NCI-H2227 (cell line): ENCODE results near the gene P4HB.

Source experiments
- DNase-seq: peaks from one replicate; lab custom pipeline; 2025; ENCODE audit not compliant: unreplicated experiment; lab: John Stamatoyannopoulos, UW

Gene P4HB

GRCh38 chr17:81832608-81833159 is 27.7 kb downstream of the P4HB start:
- peak; percentile 72 for DNase-seq

DNA sequence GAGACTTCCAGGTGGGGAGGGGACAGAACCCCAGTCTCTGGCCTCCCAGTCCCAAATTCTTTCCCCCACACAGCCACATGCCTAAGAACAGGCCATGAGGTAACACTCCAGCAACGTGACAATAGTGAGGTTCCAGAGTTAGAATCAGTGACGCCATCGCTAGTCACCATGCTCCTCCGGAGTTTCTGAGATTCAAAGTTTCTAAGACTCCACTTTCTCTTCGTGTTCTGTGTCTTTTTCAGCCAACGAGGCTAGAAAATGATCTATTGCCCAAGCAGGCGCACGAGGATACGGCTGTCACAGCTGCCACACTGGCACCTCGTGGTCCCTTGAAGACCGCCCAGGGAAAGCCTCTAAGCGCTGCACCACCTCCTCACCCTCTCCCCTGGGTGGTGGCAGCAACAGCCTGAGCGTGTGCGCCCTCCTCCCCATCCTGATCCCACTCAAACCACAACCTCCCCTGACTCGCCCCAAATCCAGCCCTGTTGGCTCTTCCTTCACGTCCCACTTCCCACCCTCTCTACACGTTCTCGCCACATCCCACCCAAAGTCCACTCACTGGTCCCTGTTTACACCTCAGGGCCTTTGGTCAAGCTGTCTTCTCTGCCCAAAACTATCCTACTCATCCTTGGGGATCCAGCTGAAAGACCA is 28.3 kb downstream of the P4HB start:
- peak; percentile 30 for DNase-seq

DNA sequence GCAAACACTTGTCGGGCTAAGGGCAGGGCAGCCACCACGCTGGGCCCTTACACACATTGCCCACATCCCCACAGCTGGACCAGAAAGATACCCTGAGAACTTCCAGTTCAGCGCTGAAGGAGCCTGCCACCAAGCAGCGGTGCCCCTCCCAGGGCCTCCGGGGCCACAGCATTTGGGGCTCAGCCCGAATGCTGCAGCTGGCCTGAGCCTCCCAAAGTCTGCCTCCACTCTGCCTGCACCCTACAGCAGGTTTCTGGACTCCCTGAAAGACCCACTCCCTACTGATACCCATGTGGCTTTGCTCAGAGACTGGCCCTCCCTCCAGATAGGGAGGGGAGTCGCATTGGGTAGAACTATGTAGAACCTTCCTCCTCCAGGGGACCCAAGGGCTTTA is 28.8 kb downstream of the P4HB start:
- DNase-seq: no peak

GRCh38 chr17:81829858-81830257 is 30.5 kb downstream of the P4HB start:
- no peak for DNase-seq

DNA sequence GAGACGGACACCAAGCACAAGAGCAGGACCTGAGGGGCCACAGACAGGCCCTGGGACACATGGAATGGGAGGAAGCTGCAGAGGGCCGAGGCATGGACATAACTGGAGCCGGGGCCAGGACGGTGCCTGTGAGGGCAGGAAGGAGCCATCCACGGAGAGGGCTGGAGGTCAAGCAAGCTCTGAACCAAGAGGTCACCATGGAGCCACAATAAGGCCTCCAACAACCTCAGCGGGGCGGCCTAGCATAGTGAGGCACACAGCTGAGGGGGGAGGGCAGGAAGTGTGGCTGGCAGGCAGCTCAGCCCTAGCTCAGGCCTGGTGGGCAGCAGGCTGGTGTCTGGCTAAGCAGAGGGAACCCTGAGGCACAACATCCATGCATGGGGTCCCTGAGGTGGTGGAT is 31.7 kb downstream of the P4HB start:
- no peak for DNase-seq

DNA sequence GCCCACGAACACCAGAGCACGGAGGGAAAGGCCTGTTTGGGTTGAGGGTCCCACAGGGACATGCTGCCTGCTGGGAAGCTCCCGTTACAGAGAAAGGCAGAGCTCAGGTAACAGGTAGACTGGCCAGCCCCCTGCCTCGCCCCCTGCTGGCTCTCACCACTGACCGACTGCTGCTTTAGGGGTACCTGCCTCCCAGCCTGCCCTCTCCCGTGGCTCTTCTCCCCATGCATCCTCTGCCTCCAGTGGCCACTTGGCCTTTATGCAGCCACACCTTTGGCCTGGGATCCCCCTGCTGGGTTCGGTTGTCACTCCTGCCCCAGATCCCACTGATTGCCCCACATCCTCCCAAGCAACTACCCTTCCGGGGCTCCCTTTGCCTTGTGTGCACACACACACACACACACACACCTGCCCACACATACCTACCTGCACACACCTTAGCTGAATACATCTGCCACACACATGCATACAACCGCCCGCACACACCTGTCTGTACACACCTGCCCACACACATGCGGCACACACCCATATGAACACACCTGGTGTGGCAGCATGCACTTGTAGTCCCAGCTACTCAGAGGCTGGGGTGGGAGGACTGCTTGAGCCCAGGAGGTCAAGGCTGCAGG is 34.4 kb downstream of the P4HB start:
- no peak for DNase-seq

GRCh38 chr17:81824595-81824994 is 35.7 kb downstream of the P4HB start:
- no peak for DNase-seq

DNA sequence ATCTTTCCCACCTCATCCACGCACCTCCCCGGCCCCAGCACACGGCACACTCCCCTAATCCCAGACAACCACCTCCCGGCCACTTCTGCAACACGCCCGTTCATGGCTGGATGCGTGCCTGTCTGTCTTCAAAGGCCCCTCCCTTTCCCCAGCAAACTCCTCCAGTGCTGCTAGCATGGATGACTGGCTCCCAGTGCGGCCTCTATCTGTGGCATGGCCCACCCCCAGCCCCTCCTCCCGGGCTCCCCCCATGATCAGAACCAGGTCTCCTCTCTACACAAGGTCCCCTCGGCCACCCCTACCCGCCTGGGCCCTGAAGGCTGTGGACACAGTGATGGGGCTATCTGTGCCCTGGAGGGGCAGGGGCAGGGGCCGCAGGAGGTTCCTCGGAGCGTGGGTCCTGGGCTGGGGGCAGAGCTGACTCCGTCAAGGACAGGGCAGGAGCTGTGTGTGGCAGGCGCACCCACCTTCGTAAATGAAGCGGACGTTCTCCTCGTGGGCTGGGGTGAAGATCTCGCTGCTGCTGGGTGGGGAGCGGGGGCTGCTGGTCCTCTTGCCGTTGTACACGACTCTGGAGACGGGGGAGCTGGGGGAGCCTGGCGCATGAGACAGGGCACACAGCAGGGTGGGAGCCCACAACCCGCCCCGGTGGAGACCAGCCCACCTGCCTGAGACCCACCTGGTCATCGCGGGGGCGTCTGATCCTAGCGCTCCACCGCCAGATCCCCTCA is 36.4 kb downstream of the P4HB start:
- DNase-seq: no peak

DNA sequence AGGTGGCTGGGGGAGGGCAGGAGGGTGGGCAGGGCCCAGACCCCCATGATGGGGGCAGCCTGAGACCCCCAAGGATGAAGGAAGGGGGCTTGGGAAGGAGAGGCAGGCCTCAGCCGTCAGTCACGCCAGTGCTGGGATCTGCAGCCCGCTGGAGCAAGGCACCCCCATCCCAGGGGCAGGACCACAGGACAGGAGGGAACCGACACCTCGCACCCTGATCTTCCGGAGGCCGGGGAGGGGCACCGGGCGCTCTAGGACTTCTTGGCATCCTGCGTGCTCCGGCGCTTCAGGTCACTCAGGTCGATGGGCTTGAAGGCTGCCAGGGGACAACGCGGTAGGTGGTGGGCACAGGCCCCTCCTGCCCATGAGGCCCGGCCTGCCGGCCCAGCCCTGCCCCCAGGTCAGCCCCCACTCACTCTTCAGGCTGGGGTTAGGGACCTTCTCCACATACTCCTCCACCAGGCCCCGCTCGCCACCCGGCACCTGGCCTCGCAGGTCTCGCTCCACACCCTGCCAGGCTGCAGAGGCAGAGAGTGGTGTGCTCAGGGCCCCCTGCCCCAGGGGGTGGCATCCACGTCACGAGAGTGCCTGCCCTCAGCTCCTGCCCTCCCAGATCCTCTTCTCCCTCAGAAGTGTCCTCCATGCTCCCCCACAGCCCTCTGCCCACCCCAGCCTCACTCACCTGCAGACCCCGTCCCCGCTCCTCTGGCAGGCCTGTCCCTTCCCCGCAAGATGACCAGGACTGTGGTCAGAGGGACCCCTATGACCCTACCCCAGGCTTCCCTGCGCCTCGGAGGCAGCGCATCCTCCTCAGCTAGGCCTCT is 37.1 kb downstream of the P4HB start:
- no peak for DNase-seq

DNA sequence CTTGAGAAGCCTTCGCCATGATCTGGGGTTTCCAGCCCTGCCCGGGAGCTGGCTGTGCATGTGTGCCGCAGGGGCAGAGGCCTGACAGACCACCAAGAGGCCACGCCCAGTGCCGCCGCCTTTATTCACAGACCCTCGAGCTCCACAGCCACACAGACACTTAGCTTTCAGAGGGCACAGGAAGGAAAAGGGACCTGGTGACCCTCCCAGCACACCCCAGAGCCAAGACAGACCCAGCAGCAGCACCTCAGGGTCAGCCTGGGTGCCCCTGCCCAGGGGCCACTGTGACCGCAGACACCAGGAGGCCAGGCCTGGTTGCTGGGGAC is 38.1 kb downstream of the P4HB start:
- no peak for DNase-seq

DNA sequence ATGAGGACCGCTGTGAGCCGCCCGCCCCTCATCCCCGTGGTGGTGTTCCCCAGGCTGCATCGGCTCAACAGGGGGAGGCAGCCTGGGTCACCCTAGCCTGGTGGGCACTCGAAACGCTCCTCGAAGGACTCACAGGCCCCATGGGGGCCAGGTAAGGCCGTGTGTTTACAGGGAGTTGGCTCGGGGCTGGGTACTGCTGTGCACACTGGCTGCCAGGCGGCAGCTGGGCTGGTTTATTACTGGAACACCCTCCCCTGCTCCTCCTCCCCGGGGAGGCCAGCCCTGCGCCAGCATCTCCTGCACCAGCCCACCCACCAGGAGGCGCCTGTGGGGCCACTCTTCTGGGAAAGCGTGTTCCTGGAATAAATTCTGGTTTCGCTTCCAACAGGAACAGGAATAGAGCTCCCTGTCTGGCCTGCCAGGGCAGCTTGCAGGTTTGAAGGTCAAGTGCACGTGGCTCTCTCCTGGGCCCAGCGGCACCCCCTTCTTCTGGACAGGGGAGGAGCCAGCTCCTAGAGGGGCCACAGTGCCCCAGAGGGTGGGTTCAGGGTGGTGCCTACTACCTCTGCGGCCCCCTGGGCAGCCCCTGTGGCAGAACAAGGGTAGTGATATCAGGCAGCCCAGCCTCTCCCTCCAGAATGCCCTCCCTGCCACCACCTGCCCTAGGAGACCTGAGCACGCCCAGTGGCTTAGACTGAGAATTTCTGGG is 38.6 kb downstream of the P4HB start:
- peak; percentile 43 for DNase-seq

DNA sequence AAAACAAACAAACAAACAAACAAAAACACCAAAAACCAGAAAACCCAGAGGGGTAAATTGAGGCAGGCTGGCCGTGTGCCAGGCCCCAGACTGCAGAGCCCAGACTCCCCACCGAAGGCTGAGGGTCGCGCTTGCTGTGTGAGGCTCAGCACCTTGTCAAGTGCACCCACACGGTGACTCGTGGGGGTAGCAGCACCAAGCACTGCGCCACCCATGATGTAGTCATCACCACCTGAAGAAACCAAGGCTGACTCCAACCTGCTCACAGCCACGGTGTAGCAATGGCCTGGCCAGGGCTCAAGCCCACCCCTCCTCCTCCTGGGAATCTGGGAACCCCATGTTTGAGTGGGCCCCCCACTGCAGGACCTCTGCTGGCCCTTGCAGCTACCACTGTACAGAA is 39.2 kb downstream of the P4HB start:
- DNase-seq: no peak

DNA sequence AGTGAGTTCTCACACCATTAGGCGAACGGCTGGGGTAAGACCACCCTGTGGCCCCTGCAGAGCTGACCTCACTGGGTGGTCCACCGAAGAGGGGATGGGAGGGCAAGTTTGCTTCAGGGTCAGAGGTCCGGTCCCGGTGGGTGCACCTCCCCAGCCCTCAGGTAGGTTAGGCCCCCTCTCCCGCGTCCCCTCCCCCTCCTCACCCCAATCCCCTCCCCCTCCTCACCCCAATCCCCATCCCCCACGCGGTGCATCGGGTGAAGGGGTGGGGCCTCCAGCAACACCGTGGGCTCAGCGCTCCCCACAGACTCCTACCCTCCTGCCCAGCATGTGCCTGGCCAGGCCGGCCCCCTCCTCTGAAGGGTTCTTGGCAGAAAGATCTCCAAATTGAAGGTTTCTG is 40.6 kb downstream of the P4HB start:
- no peak for DNase-seq

GRCh38 chr17:81817758-81818147 is 42.6 kb downstream of the P4HB start:
- no peak for DNase-seq

DNA sequence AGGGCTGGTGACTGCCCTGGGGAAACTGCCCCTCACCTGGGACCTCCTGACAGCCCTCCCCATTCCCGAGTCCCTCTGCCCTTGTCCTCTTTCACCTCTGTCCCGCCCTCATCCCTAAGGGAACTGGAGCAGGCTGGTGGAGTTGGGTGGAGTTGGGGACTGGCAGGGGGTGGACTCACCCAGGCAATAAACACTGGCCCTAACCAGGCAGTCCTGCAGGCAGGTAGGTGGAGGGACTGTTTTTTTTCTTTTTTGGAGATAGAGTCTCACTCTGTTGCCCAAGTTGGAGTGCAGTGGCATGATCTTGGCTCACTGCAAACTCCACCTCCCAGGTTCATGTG is 44.7 kb downstream of the P4HB start:
- DNase-seq: no peak

DNA sequence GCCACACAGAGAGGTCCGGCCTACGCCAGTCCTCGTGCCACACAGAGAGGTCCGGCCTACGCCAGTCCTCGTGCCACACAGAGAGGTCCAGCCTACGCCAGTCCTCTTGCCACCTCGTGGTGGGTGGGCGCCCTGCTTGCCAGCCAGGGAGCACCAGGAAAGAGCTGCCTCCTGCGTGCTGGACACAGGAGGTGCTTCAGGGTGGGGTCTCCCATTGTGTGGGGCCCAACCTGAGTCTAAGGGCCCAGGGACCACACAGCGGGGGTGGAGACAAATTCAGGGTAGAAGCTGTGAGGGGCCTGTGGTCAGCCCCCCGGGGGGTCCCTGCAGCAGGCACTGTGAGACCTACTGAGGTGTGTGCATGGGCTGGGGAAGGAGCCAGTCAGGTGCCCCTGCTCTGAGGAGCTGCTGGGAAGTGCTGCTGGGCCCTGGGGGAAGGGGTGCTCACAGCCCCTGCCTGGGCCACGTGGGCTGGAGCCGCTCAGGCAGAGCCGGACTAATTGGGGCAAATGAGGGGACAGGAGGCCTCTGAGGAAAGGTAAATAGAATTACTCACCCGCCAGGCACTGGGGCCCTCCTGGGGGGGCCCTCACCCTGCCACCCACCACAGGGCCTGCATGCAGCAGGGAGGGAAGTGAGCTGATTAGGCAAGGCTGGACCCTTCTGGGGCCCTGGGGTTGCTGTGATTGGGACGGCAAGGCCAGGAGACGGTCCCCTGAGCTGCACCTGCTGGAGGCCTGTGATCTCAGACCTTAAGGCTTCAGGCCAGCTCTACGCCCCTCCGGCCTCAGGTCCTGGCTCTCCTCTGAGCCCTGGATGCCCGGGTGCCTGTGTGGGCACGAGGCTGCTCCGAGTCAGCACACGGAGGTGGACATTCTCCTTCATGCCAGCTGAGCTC is 45.3 kb downstream of the P4HB start:
- DNase-seq: peak; percentile 43

DNA sequence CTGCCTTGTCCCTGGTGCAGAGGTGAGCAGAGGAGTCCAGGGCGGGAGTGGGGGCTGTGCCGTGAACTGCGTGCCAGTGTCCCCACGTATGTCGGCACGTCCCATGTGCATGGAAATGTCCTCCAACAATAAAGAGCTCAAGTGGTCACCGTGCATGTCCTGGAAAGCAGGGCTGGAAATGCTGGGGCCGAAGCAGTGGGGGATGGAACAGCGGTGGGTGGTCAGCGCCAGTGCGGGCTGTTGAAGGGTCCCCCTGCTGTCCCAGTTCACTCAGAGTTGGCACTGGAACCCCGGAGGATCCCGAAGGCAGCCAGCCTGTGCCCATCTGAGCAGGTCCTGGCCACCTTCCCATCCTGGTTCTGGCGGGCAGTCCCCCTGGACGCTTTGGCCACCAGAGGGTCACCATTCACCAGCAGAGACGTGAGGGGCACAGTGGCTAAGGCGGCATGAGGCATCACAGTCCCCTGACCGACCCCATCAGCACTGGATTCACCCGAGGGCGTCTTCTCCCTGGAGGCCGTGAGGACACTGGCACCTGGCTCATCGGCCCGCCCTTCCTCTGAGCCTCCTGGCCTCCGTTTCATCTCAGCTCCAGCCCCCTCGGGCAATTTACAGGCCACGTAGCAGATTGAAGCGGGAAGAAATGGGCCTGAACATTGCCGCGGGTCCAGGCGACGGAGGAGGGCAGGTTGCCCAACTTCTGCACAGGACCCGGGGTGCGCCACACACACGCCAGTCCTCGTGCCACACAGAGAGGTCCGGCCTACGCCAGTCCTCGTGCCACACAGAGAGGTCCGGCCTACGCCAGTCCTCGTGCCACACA is 46.3 kb downstream of the P4HB start:
- DNase-seq: no peak

- no peak for DNase-seq
Measured at GRCh38 chr17:81813371-81813684, 47.0 kb downstream of the P4HB start.
